Stimulated activated CD8-positive, alpha-beta memory T cell treated with anti-CD3 and anti-CD28 coated beads, Interleukin-12 subunit alpha, Interleukin-12 subunit beta, amount 100 ng/mL, for 1 hour (primary cell): ENCODE data around the gene ZNF408.

Source experiments
- DNase-seq: peaks from one replicate; pipeline ENCODE4 v3.0.0-alpha.2; 2020; ENCODE audit warnings: low read depth

ZNF408 gene

DNA sequence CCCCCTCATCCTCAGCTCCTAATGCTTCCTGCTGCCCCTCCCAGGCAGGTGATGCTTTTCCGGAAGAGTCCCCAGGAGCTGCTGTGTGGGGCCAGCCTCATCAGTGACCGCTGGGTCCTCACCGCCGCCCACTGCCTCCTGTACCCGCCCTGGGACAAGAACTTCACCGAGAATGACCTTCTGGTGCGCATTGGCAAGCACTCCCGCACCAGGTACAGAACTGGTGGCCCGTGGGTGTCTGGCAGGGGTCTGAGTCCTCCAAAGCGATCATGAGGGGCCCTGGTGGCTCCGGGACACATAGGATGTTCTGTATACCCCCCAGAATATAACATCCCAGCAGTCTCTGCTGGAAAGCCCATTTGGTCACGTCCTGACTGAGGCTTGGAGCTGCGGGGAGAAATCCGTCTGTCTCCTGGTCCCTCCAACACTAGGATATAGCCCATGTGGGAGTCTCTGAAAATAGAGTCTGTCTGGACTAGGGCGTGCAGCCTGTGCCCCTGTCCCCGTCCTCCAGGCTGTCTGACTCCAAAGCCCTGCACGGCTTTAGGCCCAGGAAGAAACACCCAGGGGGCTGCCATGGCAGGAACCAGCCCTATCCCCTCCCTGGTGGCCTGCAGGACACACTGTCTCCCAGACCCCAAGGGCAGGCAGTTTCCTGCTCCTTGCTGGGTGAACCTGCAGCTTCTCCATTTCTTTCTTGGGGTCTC lies 27.3 kb downstream of the ZNF408 start:
- no peak for DNase-seq

GRCh38 chr11:46728659-46729040 lies 27.8 kb downstream of the ZNF408 start:
- no peak for DNase-seq

GRCh38 chr11:46729110-46730027 lies 28.5 kb downstream of the ZNF408 start:
- no peak for DNase-seq

GRCh38 chr11:46731545-46731944 lies 30.7 kb downstream of the ZNF408 start:
- no peak for DNase-seq

GRCh38 chr11:46733234-46733633 lies 32.4 kb downstream of the ZNF408 start:
- no peak for DNase-seq

GRCh38 chr11:46736146-46736545 lies 35.3 kb downstream of the ZNF408 start:
- no peak for DNase-seq

DNA sequence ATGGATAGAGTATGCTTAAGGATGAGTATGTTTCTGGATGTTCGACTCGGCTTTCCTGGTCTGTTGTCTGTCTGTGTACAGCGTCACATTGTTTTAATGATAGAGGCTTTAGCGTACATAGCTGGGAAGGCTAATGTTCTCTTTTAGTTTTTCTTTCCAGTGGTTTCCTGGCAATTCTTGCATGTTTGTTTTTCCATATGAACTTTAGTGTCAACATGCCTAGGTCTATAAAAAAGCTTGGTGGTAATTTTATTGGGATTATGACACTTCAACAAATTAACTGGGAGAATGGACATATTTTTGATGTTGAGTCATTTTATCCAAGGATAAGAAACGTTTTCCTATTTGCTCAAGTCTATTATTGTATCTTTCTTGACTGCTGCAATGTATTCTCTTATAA lies 35.8 kb downstream of the ZNF408 start:
- no peak for DNase-seq

DNA sequence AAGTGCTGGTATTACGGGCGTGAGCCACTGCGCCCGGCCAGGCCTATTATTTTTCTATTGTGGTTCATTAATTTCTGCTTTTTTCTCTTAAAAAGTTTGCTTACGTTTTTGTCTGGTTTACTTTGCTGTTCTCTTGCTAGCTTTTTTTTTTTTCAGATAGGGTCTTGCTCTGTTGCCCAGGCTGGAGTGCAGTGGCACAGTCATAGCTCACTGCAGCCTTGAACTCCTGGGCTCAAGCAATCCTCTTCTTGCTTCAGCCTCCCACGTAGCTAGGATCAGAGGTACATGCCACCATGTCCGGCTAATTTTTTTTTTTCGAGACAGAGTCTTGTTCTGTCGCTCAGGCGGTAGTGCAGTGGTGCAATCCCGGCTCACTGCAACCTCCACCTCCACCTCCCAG lies 36.9 kb downstream of the ZNF408 start:
- DNase-seq = no peak

GRCh38 chr11:46738887-46739286 lies 38.1 kb downstream of the ZNF408 start:
- DNase-seq = no peak

GRCh38 chr11:46741600-46742484 lies 41.0 kb downstream of the ZNF408 start:
- no peak for DNase-seq

GRCh38 chr11:46743043-46743442 lies 42.2 kb downstream of the ZNF408 start:
- DNase-seq = no peak

DNA sequence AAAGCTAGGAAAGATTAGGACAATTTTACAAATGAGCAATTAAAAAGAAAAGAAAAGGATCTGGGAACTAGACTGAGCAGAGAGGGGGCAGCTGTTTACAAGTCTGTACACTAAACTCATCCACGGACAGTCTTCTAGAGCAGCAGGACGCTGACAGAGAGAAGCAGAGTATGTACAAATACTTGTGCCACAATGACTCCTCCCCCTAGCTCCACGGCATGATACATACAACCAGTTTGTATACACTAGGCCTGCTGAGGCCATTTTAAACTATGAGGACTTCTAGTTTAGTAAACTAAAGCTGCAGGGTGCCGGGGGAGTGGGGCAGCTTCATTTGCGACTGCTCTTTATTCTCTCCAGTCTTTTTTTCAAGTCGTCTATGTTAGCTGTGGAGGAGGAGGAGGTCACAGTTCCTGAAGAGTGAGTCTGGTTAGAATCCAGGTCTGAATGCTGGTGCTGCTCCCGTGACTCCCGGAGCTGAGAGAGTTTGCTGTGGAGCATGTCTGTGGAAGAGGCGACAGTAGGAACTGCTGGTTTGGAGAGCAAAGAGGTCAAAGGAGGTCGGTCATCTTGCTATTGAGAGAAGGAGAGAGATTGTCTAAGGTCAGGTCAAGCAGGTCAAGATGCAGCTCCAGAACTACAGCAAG lies 43.0 kb downstream of the ZNF408 start:
- DNase-seq = no peak

DNA sequence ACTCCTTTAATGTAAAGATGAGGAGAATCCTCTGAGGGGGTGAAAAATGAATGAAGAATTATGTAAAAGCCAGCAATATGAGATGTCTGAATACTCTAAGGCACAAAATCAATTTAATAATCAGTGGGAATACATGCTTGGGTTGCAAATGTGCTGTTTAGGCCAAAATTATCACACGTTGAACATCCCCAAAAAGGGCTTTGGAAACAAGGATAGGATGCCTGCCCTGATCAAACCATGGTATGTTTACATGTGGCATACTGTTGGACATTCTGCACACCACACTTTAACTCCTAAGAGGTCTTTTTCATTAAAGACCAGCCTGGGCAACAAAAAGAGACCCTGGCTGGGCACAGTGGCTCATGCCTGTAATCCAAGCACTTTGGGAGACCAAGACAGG lies 44.5 kb downstream of the ZNF408 start:
- DNase-seq = no peak

GRCh38 chr11:46745995-46746394 lies 45.2 kb downstream of the ZNF408 start:
- no peak for DNase-seq

- DNase-seq = no peak
Observed at GRCh38 chr11:46747150-46747549, 46.3 kb downstream of the ZNF408 start.
